Measurements from ENCODE around the gene DIP2C. TPM values are rescaled to one million over a fixed set of nuclear protein-coding genes. Genes with fewer than 3 reads are reported as not detected.

The DIP2C gene
- total and polyA plus RNA-seq, 2 donors (not counting 1 experiment from before 2014, with no cell fraction given), result 1.3 to 1.9 TPM

- Histone ChIP-seq H3K9ac (ENCODE audit: low read length) (no peak overlapping the region), H3K9me3 (ENCODE audit: control extremely low read depth in 1 of 3, control insufficient read depth in 2 of 3, insufficient read depth in 1 of 3, low read length in 2 of 3) (peaks cover 0 to 4% (median 0%) of the 10 kb centered on the region in 3 donors), H3K79me2 (ENCODE audit: control insufficient read depth, insufficient read depth, low read length) (no peaks in the 10 kb centered on the region), H4K20me1 (ENCODE audit: control insufficient read depth, insufficient read depth, low read length, poor library complexity, severe bottlenecking) (no peaks in the 10 kb centered on the region), H3K4me3 (ENCODE audit: control extremely low read depth in 1 of 5, extremely low read depth in 1 of 5, insufficient read depth in 1 of 5, low read depth in 2 of 5, low read length in 4 of 5) (no peak overlapping the region), H3K27ac (ENCODE audit: low read length in 2 of 2) (no peak overlapping the region), H3K4me2 (replicated peaks; ENCODE audit: low read depth, low read length, poor library complexity, severe bottlenecking) (no peak overlapping the region), H3K27me3 (replicated peaks in 1 of 4; ENCODE audit: control extremely low read depth in 1 of 4, control insufficient read depth in 3 of 4, insufficient read depth in 4 of 4, low read length in 3 of 4) (no peaks in the 10 kb centered on the region), H3K36me3 (replicated peaks in 1 of 2; ENCODE audit: control extremely low read depth in 1 of 2, control insufficient read depth in 1 of 2, extremely low read depth in 1 of 2, insufficient read depth in 2 of 2, low read length in 1 of 2) (no peaks in the 10 kb centered on the region), H2AFZ (ENCODE audit: insufficient read depth, low read depth, low read length, poor library complexity, severe bottlenecking) (no peak overlapping the region), H3K4me1 (ENCODE audit: control insufficient read depth in 2 of 2, insufficient read depth in 2 of 2, low read length in 2 of 2) (no peaks in the 10 kb centered on the region)
- TF ChIP-seq, protein P1, sequence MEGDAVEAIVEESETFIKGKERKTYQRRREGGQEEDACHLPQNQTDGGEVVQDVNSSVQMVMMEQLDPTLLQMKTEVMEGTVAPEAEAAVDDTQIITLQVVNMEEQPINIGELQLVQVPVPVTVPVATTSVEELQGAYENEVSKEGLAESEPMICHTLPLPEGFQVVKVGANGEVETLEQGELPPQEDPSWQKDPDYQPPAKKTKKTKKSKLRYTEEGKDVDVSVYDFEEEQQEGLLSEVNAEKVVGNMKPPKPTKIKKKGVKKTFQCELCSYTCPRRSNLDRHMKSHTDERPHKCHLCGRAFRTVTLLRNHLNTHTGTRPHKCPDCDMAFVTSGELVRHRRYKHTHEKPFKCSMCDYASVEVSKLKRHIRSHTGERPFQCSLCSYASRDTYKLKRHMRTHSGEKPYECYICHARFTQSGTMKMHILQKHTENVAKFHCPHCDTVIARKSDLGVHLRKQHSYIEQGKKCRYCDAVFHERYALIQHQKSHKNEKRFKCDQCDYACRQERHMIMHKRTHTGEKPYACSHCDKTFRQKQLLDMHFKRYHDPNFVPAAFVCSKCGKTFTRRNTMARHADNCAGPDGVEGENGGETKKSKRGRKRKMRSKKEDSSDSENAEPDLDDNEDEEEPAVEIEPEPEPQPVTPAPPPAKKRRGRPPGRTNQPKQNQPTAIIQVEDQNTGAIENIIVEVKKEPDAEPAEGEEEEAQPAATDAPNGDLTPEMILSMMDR (IDR thresholded peaks at IDR 0.05), result no peak
- no peak for TF ChIP-seq EZH2 (IDR thresholded peaks at IDR 0.05; ENCODE audit: borderline replicate concordance, insufficient read depth, low read depth, low read length, poor library complexity, severe bottlenecking)
- DNase-seq (no peak), ATAC-seq (ENCODE audit: low read depth) (no peak)
- Mint-ChIP-seq H3K27me3 (peaks cover 21% of the 10 kb centered on the region), H3K9me3 (ENCODE audit: insufficient read depth) (no peaks in the 10 kb centered on the region), H3K4me3 (no peak overlapping the region), H3K27ac (no peak overlapping the region), H3K4me1 (no peaks in the 10 kb centered on the region)
- ChIA-PET POLR2A (no interaction called here), CTCF (no interaction called here)
- WGBS (ENCODE audit: insufficient coverage), result 98% methylated on average over 22 of the region's 27 CpGs
- intact Hi-C loops (cut with micrococcal nuclease), result no loop called here
Measured at GRCh38 chr10:529468-530230, 159.8 kb downstream of the DIP2C start.
